AG04449 (cell line): ENCODE measurements around the gene TERB1.
"Not testable (repeated sequence)": the region's sequence is repeated elsewhere in the genome, so short reads cannot be mapped to it uniquely, and the experiment has no call there.

ENCODE experiments used
- CTCF ChIA-PET: fragments of 350-600 bp; formaldehyde crosslinking; extraction: SDS; loops from one replicate; lab custom pipeline; 2021; ENCODE audit warnings: antibody characterized with exemption; lab: Yijun Ruan, JAX
- POLR2A ChIA-PET: fragments of 400-600, 350-600 bp; formaldehyde crosslinking; extraction: SDS; loops from one replicate; lab custom pipeline; 2020; ENCODE audit warnings: antibody characterized with exemption, inconsistent platforms; lab: Yijun Ruan, JAX
- DNase-seq: peaks from one replicate; pipeline ENCODE4 v3.0.0-alpha.2; 2010; ENCODE audit warnings: low read depth, low spot score
- H3K4me3 ChIP-seq: 2 replicates; pipeline ENCODE4 v1.5.1; 2011; ENCODE audit warnings: low read depth, mild to moderate bottlenecking, control low read depth, low read length
- TF ChIP-seq, protein P1 (sequence below): IDR thresholded peaks from one replicate; pipeline ENCODE4 v1.5.1; 2011; ENCODE audit warnings: mild to moderate bottlenecking, moderate library complexity, low read length, control low read depth, inconsistent platforms; ENCODE audit not compliant: insufficient read depth; ENCODE audit errors: missing control alignments

Gene TERB1

DNA sequence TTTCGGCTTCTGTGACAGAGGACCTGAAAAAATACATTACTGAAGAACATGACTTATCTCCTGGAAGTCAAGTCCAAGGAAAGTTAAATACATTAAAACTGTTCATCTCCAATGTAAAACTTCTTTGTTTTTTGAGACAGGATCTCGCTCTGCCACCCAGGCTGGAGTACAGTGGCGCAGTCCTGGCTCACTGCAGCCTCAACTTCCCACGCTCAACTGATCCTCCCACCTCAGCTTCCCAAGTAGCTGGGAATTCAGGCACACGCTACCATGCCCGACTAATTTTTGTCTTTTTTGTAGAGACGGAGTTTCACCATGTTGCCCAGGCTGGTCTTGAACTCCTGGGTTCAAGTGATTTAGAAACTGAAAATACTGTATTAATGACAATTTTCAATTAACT is 9.7 kb upstream of the TERB1 start:
- POLR2A ChIA-PET, result no interaction called here
- no peak for DNase-seq
- TF ChIP-seq, protein P1, sequence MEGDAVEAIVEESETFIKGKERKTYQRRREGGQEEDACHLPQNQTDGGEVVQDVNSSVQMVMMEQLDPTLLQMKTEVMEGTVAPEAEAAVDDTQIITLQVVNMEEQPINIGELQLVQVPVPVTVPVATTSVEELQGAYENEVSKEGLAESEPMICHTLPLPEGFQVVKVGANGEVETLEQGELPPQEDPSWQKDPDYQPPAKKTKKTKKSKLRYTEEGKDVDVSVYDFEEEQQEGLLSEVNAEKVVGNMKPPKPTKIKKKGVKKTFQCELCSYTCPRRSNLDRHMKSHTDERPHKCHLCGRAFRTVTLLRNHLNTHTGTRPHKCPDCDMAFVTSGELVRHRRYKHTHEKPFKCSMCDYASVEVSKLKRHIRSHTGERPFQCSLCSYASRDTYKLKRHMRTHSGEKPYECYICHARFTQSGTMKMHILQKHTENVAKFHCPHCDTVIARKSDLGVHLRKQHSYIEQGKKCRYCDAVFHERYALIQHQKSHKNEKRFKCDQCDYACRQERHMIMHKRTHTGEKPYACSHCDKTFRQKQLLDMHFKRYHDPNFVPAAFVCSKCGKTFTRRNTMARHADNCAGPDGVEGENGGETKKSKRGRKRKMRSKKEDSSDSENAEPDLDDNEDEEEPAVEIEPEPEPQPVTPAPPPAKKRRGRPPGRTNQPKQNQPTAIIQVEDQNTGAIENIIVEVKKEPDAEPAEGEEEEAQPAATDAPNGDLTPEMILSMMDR, result no peak
- CTCF ChIA-PET, result interaction anchor here (10.3 kb wide), 1 partner anchor 19 kb away, joined by 100 read pairs; the partner anchor contains the start of gene NAE1
- H3K4me3 ChIP-seq, result no peak overlapping the region

DNA sequence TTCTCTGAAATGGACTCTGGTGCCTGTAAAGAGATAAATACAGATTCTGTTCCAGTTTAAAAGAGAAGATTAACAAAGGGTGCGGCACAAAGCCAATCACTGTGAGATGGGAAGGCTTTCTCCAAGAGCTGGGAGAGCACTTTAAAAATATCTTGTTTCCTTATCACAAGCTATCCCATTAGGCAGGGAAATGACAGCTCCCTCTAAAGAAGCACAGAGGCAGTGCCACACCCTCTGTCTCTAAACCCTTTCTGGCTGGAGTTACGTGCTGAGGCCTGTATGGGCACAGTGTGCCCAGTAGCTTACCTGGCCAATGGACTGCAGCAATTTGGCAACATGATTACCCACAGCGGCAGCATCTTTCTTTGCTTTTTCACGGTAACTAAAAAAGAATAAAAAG is 9.0 kb upstream of the TERB1 start:
- POLR2A ChIA-PET, result no interaction called here
- CTCF ChIA-PET, result interaction anchor here (0.9 to 10.3 kb wide), 2 partner anchors 20 to 57 kb away, joined by 3 to 100 read pairs; partner anchors contain the start of gene NAE1
- no peak for DNase-seq
- TF ChIP-seq, protein P1, result no peak
- H3K4me3 ChIP-seq, result no peak overlapping the region

DNA sequence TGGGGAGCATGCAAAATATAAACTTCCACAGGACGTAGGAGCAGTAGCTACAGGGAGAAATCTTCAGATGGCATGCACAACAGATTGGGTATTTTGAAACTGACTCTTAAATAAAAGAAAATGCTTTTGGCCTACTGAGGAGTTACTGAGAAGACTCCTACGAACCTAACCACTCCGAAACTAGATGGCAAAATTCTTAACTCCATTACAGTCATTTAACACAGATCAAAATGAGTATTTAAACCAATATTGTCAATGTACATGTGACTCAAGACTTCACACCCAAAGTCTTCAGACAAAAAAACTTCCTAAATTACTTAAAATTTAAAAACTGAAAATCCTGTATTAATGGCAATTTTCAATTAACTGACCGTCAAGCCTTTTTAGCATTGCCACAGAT is 8.4 kb upstream of the TERB1 start:
- TF ChIP-seq, protein P1, result no peak
- no peak overlapping the region for H3K4me3 ChIP-seq
- DNase-seq, result no peak
- ChIA-PET CTCF (interaction anchor here (0.8 to 10.3 kb wide), 4 partner anchors 21 to 85 kb away, joined by 3 to 100 read pairs (median 3); partner anchors contain the start of gene NAE1), POLR2A (no interaction called here)

DNA sequence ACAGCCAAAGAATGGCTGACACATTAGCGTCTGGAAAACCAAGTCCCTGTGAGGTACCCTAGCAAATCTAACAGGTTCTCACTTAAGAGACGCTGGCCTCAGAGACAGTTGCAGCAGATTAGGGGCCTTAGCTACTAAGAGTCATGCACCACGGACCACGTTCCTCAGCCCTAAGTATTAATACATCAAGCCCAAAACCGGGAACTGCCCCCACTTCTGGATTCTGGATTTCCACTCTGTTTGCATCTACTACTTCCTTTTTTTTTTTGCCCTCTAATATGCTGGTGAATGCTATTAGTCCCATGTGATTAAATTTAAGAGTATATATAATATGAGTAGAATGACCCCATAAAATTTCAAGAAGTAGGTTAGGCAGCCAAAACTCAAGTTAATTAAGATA is 775 bp upstream of the TERB1 start:
- H3K4me3 ChIP-seq, result no peak overlapping the region
- no peak for DNase-seq
- ChIA-PET CTCF (interaction anchor here (1.1 to 1.3 kb wide), 3 partner anchors 28 to 50 kb away, joined by 3 to 13 read pairs (median 3); partner anchors contain the start of gene NAE1), POLR2A (no interaction called here)
- TF ChIP-seq, protein P1, result no peak

DNA sequence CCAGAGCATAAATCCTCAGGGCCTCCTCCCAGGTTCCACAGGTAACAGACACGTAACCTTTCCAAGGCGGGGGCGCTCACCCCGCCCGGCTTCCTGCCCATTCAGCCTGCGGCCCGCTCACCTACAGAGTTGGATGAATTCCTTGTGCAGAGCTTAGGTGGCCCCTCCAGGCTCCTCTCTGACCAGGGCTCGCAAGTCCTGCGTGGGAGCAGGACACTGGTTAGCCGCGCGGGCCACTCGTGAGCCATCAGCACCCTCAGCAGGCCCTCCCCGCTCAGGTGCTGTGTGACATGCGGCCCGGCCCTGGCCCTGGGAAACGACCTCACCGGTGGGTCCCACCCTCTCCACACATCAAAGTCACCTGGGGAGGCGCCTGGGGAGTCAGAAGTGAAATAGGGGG is 528 bp downstream of the TERB1 start:
- POLR2A ChIA-PET, result no interaction called here
- DNase-seq, result no peak
- TF ChIP-seq, protein P1, result no peak
- H3K4me3 ChIP-seq, result no peak overlapping the region
- CTCF ChIA-PET, result interaction anchor here (1.1 kb wide), 1 partner anchor 65 kb away, joined by 3 read pairs; no protein-coding TSS in a partner anchor

DNA sequence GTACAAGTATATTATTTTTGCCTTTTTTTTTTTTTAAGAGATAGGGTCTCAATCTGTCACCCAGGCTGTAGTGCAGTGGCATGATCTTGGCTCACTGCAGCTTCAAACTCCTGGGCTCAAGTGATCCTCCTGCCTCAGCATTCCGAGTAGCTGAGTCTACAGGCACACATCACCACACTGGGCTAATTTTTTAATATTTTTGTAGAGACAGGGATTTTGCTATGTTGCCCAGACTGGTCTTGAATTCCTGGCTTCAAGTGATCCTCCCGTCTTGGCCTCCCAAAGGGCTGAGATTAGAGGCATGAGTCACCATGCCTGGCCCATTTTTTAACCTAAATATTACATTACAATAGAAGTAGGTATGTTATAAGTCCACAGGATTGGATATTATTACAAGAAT is 3.2 kb downstream of the TERB1 start:
- ChIA-PET CTCF (interaction anchor here (1.0 to 1.9 kb wide), 2 partner anchors 7 to 32 kb away, joined by 3 to 6 read pairs; partner anchors contain the start of gene NAE1), POLR2A (no interaction called here)
- no peak for DNase-seq
- TF ChIP-seq, protein P1, result no peak
- no peak overlapping the region for H3K4me3 ChIP-seq

DNA sequence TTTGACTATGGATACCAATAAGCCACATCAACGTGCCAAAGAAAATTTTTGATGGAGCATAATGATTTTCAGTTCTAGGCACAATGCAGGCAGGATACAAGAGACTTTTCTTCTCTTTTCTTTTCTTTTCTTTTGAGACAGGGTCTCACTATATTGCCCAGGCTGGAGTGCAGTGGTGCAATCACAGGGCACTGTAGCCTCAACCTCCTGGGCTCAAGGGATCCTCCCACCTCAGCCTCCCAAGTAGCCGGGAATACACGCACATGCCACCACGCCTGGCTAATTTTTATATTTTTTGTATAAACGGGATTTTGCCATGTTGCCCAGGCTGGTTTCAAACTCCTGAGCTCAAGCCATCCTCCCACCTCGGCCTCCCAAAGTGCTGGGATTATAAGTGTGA is 7.4 kb downstream of the TERB1 start:
- CTCF ChIA-PET, result interaction anchor here (1.3 kb wide), 1 partner anchor 23 kb away, joined by 4 read pairs; no protein-coding TSS in a partner anchor
- DNase-seq, H3K4me3 ChIP-seq, POLR2A ChIA-PET: not testable (repeated sequence)
